Gastrocnemius medialis (tissue), 4 donors: ENCODE data around the gene DHRSX. TPM values are rescaled to one million over a fixed set of nuclear protein-coding genes. Genes with fewer than 3 reads are reported as not detected.
"Not testable (repeated sequence)": the region's sequence is repeated elsewhere in the genome, so short reads cannot be mapped to it uniquely, and the experiment has no call there.

ENCODE experiments used
- ATAC-seq, 2 donors: fragments of 150-250 bp; one replicate each; pipeline ENCODE4 v1.9.1; 2016
- DNase-seq, 2 donors: peaks; one replicate each; pipeline ENCODE4 v3.0.0-alpha.2; 2019
- H3K27ac ChIP-seq, 4 donors: fragments of 200-600 bp; sonication (generic); 1 replicate in 1 of 4; 2 replicates in 3 of 4; pipeline ENCODE4 v1.5.1; 2016 to 2018; ENCODE audit warnings: mild to moderate bottlenecking in 2 of 4, moderate library complexity in 1 of 4
- H3K27me3 ChIP-seq, 3 donors: fragments of 200-600 bp; sonication (generic) in 2 of 3; 1 replicate in 1 of 3; 2 replicates in 2 of 3; pipeline versions ENCODE4 v1.5.1 to v1.6.0; 2016 to 2019; ENCODE audit warnings: mild to moderate bottlenecking in 1 of 3, moderate library complexity in 1 of 3
- H3K36me3 ChIP-seq, 2 donors: fragments of 200-600 bp; sonication (generic) in 1 of 2; one replicate each; pipeline ENCODE4 v1.5.1; 2017 to 2018
- H3K4me1 ChIP-seq, 2 donors: fragments of 200-600 bp; sonication (generic) in 1 of 2; one replicate each; pipeline ENCODE4 v1.5.1; 2016 to 2017; ENCODE audit warnings: mild to moderate bottlenecking in 2 of 2
- H3K4me3 ChIP-seq, 4 donors: fragments of 200-600 bp; sonication (generic) in 3 of 4; 1 replicate in 1 of 4; 2 replicates in 3 of 4; pipeline ENCODE4 v1.5.1; 2016 to 2019; ENCODE audit warnings: mild to moderate bottlenecking in 2 of 4
- H3K9me3 ChIP-seq, 3 donors: fragments of 200-600 bp; sonication (generic) in 2 of 3; 1 replicate in 1 of 3; 2 replicates in 2 of 3; pipeline ENCODE4 v1.5.1; 2016 to 2019
- CTCF ChIP-seq, 5 experiments: fragments of 450-650 bp in 3 of 5; fragments of 200-600 bp in 2 of 5; sonication (generic) in 2 of 5; IDR thresholded peaks in 4 of 5; conservative IDR thresholded peaks in 1 of 5; 1 replicate in 4 of 5; 2 replicates in 1 of 5; pipeline ENCODE4 v1.5.1; 2016 to 2019; ENCODE audit warnings: antibody characterized with exemption in 5 of 5, mild to moderate bottlenecking in 3 of 5, moderate library complexity in 3 of 5
- POLR2A ChIP-seq, 2 donors: fragments of 450-650 bp; IDR thresholded peaks; one replicate each; pipeline ENCODE4 v1.6.1; 2017; ENCODE audit warnings: antibody characterized with exemption in 2 of 2, mild to moderate bottlenecking in 2 of 2, moderate library complexity in 2 of 2
- in situ Hi-C, 4 donors: fragments of 200-750 bp; cut with MboI; loops; one replicate each; pipeline versions ENCODE4 v1.15.0 to v1.8.0; 2017; ENCODE audit warnings: low sequenced_read_pairs in 4 of 4
- intact Hi-C: fragments of 100-400 bp; cut with DNase I; formaldehyde crosslinking; loops from one replicate; pipeline ENCODE4 v1.15.1; 2023; ENCODE audit warnings: low total_unique reads
- total RNA-seq, 4 donors: library from RNA; depleted of rRNA; stranded (reverse); fragments of >200 nt; gene quantifications; one replicate each; pipeline versions ENCODE4 v1.1.0 to v1.2.3, GENCODE V29; 2016

The DHRSX gene
- total RNA-seq, 4 donors from 2014 or later, result 9.8 to 31.1 (median 13.6) TPM

DNA sequence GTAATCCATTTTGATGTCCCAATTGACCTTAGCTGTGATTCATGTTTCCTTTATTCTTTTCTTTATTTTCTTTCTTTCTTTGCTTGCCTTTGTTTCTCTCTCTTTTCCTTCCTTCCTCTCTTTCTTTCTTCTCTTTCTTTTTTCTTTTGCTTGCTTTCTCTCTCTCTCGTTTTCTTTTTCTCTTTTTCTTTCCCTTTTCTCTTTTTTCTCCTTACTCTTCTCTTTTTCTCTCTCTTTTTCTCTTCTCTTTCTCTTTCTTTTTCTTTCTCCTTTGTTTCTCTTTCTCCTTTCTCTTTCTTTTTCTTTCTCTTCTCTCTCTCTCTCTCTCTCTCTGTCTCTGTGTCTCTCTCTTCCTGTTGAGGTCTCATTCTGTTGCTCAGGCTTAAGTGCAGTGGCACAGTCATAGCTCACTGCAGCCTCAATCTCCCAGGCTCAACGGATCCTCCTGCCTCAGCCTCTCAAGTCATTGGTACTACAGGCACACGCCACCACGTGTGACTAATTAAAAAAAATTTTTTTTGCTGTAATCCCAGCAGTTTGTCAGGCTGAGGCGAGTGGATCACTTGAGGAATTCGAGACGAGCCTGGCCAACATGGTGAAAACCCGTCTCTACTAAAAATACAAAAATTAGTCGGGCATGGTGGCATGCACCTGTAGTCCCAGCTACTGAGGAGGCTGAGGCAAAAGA lies 8.0 kb upstream of the DHRSX start:
- H3K9me3 ChIP-seq, result no peaks in the 10 kb centered on the region
- H3K27me3 ChIP-seq, result no peaks in the 10 kb centered on the region
- in situ Hi-C loops (no loop called here), intact Hi-C loops (no loop called here)
- H3K4me3 ChIP-seq, result no peak overlapping the region
- DNase-seq (no peak), ATAC-seq (no peak)
- TF ChIP-seq POLR2A (IDR thresholded peaks at IDR 0.05) (no peak), CTCF (IDR thresholded peaks at IDR 0.05 in 4 of 5, conservative IDR thresholded peaks at IDR 0.05 in 1 of 5) (no peak)
- H3K27ac ChIP-seq, result no peak overlapping the region
- H3K36me3 ChIP-seq, result no peaks in the 10 kb centered on the region
- no peaks in the 10 kb centered on the region for H3K4me1 ChIP-seq

DNA sequence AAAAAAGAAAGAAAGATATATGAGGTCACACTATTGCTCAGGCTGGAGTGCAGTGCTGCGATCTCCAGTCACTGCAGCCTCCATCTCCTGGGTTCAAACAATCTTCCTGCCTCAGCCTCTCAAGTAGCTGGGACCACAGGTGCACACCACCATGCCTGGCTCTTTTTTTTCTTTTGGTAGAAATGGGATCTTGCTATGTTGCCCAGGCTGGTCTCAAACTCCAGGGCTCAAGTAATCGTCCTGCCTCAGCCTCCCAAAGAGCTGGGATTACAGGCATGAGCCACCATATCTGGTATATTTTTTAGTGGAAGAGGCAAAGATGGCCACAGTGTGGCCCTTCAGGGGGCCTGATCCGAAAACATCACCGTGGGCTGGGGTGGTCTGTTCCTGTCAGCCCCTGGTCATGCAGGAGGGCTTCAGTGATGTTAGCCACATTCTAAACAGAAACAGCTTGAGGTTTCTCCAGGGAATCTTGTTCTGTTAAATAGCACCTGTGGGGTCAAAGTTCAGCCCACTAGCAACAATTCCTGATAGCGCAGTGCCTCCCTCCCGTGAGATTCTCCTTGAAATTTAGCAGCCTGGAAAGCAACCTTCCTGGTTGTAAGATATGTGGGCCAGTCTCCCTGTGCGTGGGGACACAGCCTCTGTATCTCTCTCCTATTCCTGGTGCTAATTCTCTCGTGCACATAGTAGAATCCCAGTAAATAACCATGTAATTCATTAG lies 7.3 kb upstream of the DHRSX start:
- no peak overlapping the region for H3K4me3 ChIP-seq
- no peaks in the 10 kb centered on the region for H3K4me1 ChIP-seq
- in situ Hi-C loops, result no loop called here
- H3K36me3 ChIP-seq, result no peaks in the 10 kb centered on the region
- H3K27ac ChIP-seq, result no peak overlapping the region
- TF ChIP-seq POLR2A (IDR thresholded peaks at IDR 0.05) (no peak), CTCF (IDR thresholded peaks at IDR 0.05 in 4 of 5, conservative IDR thresholded peaks at IDR 0.05 in 1 of 5) (no peak)
- H3K27me3 ChIP-seq, result no peaks in the 10 kb centered on the region
- intact Hi-C loops, result no loop called here
- H3K9me3 ChIP-seq, result no peaks in the 10 kb centered on the region
- DNase-seq (no peak), ATAC-seq (no peak)

GRCh38 chrX:2507196-2507595 lies 6.4 kb upstream of the DHRSX start:
- intact Hi-C loops, result no loop called here

GRCh38 chrX:2505341-2505740 lies 4.6 kb upstream of the DHRSX start:
- in situ Hi-C loops, H3K4me1 ChIP-seq, H3K27me3 ChIP-seq, intact Hi-C loops, ATAC-seq, H3K27ac ChIP-seq, H3K4me3 ChIP-seq, H3K9me3 ChIP-seq, DNase-seq, H3K36me3 ChIP-seq: not testable (repeated sequence)

More at GRCh38 chrX:2507196-2507595, 6.4 kb upstream of the DHRSX start:
- Histone ChIP-seq H3K4me3 (no peak overlapping the region), H3K36me3 (no peaks in the 10 kb centered on the region), H3K27me3 (no peaks in the 10 kb centered on the region), H3K9me3 (no peaks in the 10 kb centered on the region), H3K4me1 (no peaks in the 10 kb centered on the region), H3K27ac (no peak overlapping the region)
- TF ChIP-seq CTCF (IDR thresholded peaks at IDR 0.05 in 4 of 5, conservative IDR thresholded peaks at IDR 0.05 in 1 of 5) (no peak), POLR2A (IDR thresholded peaks at IDR 0.05) (no peak)
- in situ Hi-C loops, result no loop called here
- ATAC-seq (no peak), DNase-seq (no peak)

- Histone ChIP-seq H3K27me3 (no peaks in the 10 kb centered on the region), H3K27ac (no peak overlapping the region), H3K36me3 (no peaks in the 10 kb centered on the region), H3K9me3 (no peaks in the 10 kb centered on the region), H3K4me3 (no peak overlapping the region), H3K4me1 (peaks cover 0 to under 1% of the 10 kb centered on the region in 2 donors)
- DNase-seq (no peak), ATAC-seq (no peak)
- intact Hi-C loops (loop anchor here (5.0 kb wide), 3 partner anchors 103 to 187 kb away; partner anchors contain the start of gene CD99), in situ Hi-C loops (no loop called here)
- TF ChIP-seq CTCF (IDR thresholded peaks at IDR 0.05 in 4 of 5, conservative IDR thresholded peaks at IDR 0.05 in 1 of 5) (no peak), POLR2A (IDR thresholded peaks at IDR 0.05) (no peak)
Observed at GRCh38 chrX:2504706-2505332, 4.0 kb upstream of the DHRSX start.
